ENCODE data around the gene TFPI.

DNA sequence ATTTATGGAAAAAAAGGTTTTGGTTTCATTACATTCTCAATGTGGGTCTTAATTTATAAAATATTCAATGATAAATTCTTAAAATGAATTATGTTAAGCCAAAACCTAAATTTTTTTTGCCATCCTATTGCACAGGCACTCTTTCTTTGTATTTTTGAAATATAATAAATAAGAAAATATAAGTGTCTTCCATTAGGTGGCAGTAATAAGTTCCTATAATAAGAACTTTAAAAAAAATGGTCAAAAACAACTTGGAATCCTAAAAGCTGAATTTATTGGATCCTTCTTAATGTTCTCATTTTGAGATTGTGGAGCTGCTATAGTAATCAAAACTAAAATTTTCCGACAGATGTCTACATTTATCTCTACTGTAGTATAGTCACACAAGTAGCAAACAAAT lies 111.9 kb downstream of the TFPI start:
- TF ChIP-seq, protein P1, sequence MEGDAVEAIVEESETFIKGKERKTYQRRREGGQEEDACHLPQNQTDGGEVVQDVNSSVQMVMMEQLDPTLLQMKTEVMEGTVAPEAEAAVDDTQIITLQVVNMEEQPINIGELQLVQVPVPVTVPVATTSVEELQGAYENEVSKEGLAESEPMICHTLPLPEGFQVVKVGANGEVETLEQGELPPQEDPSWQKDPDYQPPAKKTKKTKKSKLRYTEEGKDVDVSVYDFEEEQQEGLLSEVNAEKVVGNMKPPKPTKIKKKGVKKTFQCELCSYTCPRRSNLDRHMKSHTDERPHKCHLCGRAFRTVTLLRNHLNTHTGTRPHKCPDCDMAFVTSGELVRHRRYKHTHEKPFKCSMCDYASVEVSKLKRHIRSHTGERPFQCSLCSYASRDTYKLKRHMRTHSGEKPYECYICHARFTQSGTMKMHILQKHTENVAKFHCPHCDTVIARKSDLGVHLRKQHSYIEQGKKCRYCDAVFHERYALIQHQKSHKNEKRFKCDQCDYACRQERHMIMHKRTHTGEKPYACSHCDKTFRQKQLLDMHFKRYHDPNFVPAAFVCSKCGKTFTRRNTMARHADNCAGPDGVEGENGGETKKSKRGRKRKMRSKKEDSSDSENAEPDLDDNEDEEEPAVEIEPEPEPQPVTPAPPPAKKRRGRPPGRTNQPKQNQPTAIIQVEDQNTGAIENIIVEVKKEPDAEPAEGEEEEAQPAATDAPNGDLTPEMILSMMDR (IDR thresholded peaks at IDR 0.05), result no peak
- no peak for TF ChIP-seq POLR2AphosphoS5 (IDR thresholded peaks at IDR 0.05)
- no peak for TF ChIP-seq EP300 (IDR thresholded peaks at IDR 0.05)
- TF ChIP-seq POLR2A (IDR thresholded peaks at IDR 0.05), result no peak
